Measurements from ENCODE around the gene CPXM1. TPM values are rescaled to one million over a fixed set of nuclear protein-coding genes. Genes with fewer than 3 reads are reported as not detected.

CPXM1 gene
- total RNA-seq, 1 donor from 2014 or later: 0.14 TPM

- H3K4me1 Mint-ChIP-seq: peaks cover 18% of the 10 kb centered on the region
Observed at GRCh38 chr20:2804041-2804828, 3.8 kb upstream of the CPXM1 start.

GRCh38 chr20:2801286-2801728, 880 bp upstream of the CPXM1 start:
- Mint-ChIP-seq H3K4me1 (peaks cover 21% of the 10 kb centered on the region), H3K27ac (peak overlapping the region; percentile 59), H3K9me3 (no peaks in the 10 kb centered on the region), H3K36me3 (ENCODE audit: low read depth) (peaks cover 3% of the 10 kb centered on the region), H3K4me3 (peak overlapping the region; percentile 75), H3K27me3 (peaks cover 64% of the 10 kb centered on the region)
- intact Hi-C loops (cut with micrococcal nuclease): no loop called here
- no peak for DNase-seq

More at GRCh38 chr20:2804041-2804828, 3.8 kb upstream of the CPXM1 start:
- Mint-ChIP-seq H3K36me3 (ENCODE audit: low read depth) (peaks cover 3% of the 10 kb centered on the region), H3K4me3 (no peak overlapping the region), H3K9me3 (no peaks in the 10 kb centered on the region), H3K27ac (no peak overlapping the region), H3K27me3 (peaks cover 60% of the 10 kb centered on the region)
- DNase-seq: no peak
- intact Hi-C loops (cut with micrococcal nuclease): no loop called here

GRCh38 chr20:2799688-2800520, 523 bp downstream of the CPXM1 start:
- no peak for DNase-seq
- Mint-ChIP-seq H3K4me1 (peaks cover 21% of the 10 kb centered on the region), H3K27ac (peak overlapping the region; percentile 79), H3K36me3 (ENCODE audit: low read depth) (peaks cover 3% of the 10 kb centered on the region), H3K4me3 (peak overlapping the region; percentile 88), H3K27me3 (peaks cover 55% of the 10 kb centered on the region), H3K9me3 (no peaks in the 10 kb centered on the region)
- intact Hi-C loops (cut with micrococcal nuclease): no loop called here

GRCh38 chr20:2799271-2799670, 1.2 kb downstream of the CPXM1 start:
- no peak for DNase-seq
- intact Hi-C loops (cut with micrococcal nuclease): no loop called here
- Mint-ChIP-seq H3K27ac (no peak overlapping the region), H3K27me3 (peaks cover 51% of the 10 kb centered on the region), H3K9me3 (no peaks in the 10 kb centered on the region), H3K4me3 (peak overlapping the region; percentile 88), H3K36me3 (ENCODE audit: low read depth) (peaks cover 3% of the 10 kb centered on the region), H3K4me1 (peaks cover 21% of the 10 kb centered on the region)

- H3K4me3 Mint-ChIP-seq: peak overlapping the region; percentile 2
- H3K27me3 Mint-ChIP-seq: peaks cover 46% of the 10 kb centered on the region
Observed at GRCh38 chr20:2798814-2799213, 1.6 kb downstream of the CPXM1 start.

GRCh38 chr20:2798095-2798805, 2.2 kb downstream of the CPXM1 start:
- no peak for DNase-seq
- no peaks in the 10 kb centered on the region for H3K9me3 Mint-ChIP-seq
- no peak overlapping the region for H3K27ac Mint-ChIP-seq
- peaks cover 3% of the 10 kb centered on the region for H3K36me3 Mint-ChIP-seq (ENCODE audit: low read depth)
- peaks cover 47% of the 10 kb centered on the region for H3K27me3 Mint-ChIP-seq
- peaks cover 21% of the 10 kb centered on the region for H3K4me1 Mint-ChIP-seq
- intact Hi-C loops (cut with micrococcal nuclease): no loop called here
- no peak overlapping the region for H3K4me3 Mint-ChIP-seq

More at GRCh38 chr20:2798814-2799213, 1.6 kb downstream of the CPXM1 start:
- H3K27ac Mint-ChIP-seq: no peak overlapping the region
- intact Hi-C loops (cut with micrococcal nuclease): no loop called here
- H3K4me1 Mint-ChIP-seq: peaks cover 21% of the 10 kb centered on the region
- no peaks in the 10 kb centered on the region for H3K9me3 Mint-ChIP-seq
- no peak for DNase-seq
- H3K36me3 Mint-ChIP-seq (ENCODE audit: low read depth): peaks cover 3% of the 10 kb centered on the region

- intact Hi-C loops (cut with micrococcal nuclease): no loop called here
- peaks cover 47% of the 10 kb centered on the region for H3K27me3 Mint-ChIP-seq
- no peak for DNase-seq
- no peaks in the 10 kb centered on the region for H3K9me3 Mint-ChIP-seq
- peaks cover 2% of the 10 kb centered on the region for H3K36me3 Mint-ChIP-seq (ENCODE audit: low read depth)
- H3K4me3 Mint-ChIP-seq: no peak overlapping the region
- peaks cover 21% of the 10 kb centered on the region for H3K4me1 Mint-ChIP-seq
- no peak overlapping the region for H3K27ac Mint-ChIP-seq
Observed at GRCh38 chr20:2797136-2797983, 3.1 kb downstream of the CPXM1 start.

- H3K36me3 Mint-ChIP-seq (ENCODE audit: low read depth): peaks cover 2% of the 10 kb centered on the region
- no peaks in the 10 kb centered on the region for H3K9me3 Mint-ChIP-seq
- no peak overlapping the region for H3K4me3 Mint-ChIP-seq
- no peak for DNase-seq
- no peak overlapping the region for H3K27ac Mint-ChIP-seq
- H3K27me3 Mint-ChIP-seq: peaks cover 47% of the 10 kb centered on the region
- H3K4me1 Mint-ChIP-seq: peaks cover 16% of the 10 kb centered on the region
- intact Hi-C loops (cut with micrococcal nuclease): no loop called here
Observed at GRCh38 chr20:2796011-2796660, 4.3 kb downstream of the CPXM1 start.

GRCh38 chr20:2795451-2795850, 5.0 kb downstream of the CPXM1 start:
- no peak overlapping the region for H3K27ac Mint-ChIP-seq
- H3K36me3 Mint-ChIP-seq (ENCODE audit: low read depth): peaks cover 2% of the 10 kb centered on the region
- no peak overlapping the region for H3K4me3 Mint-ChIP-seq
- peaks cover 10% of the 10 kb centered on the region for H3K4me1 Mint-ChIP-seq
- DNase-seq: no peak
- no peaks in the 10 kb centered on the region for H3K9me3 Mint-ChIP-seq
- intact Hi-C loops (cut with micrococcal nuclease): no loop called here
- peaks cover 46% of the 10 kb centered on the region for H3K27me3 Mint-ChIP-seq

GRCh38 chr20:2794866-2795447, 5.5 kb downstream of the CPXM1 start:
- intact Hi-C loops (cut with micrococcal nuclease): no loop called here
- Mint-ChIP-seq H3K27me3 (peaks cover 46% of the 10 kb centered on the region), H3K27ac (no peak overlapping the region), H3K4me1 (peaks cover 8% of the 10 kb centered on the region), H3K36me3 (ENCODE audit: low read depth) (peaks cover under 1% of the 10 kb centered on the region), H3K9me3 (no peaks in the 10 kb centered on the region), H3K4me3 (no peak overlapping the region)
- DNase-seq: no peak

- Mint-ChIP-seq H3K9me3 (no peaks in the 10 kb centered on the region), H3K4me1 (peaks cover 3% of the 10 kb centered on the region), H3K27ac (no peak overlapping the region), H3K27me3 (peaks cover 44% of the 10 kb centered on the region), H3K36me3 (ENCODE audit: low read depth) (no peaks in the 10 kb centered on the region), H3K4me3 (no peak overlapping the region)
- intact Hi-C loops (cut with micrococcal nuclease): no loop called here
- DNase-seq: no peak
Observed at GRCh38 chr20:2794202-2794748, 6.2 kb downstream of the CPXM1 start.

- DNase-seq: no peak
- Mint-ChIP-seq H3K36me3 (ENCODE audit: low read depth) (no peaks in the 10 kb centered on the region), H3K4me3 (no peak overlapping the region), H3K9me3 (no peaks in the 10 kb centered on the region), H3K27ac (no peak overlapping the region), H3K4me1 (no peaks in the 10 kb centered on the region), H3K27me3 (peaks cover 37% of the 10 kb centered on the region)
- intact Hi-C loops (cut with micrococcal nuclease): no loop called here
Observed at GRCh38 chr20:2793471-2793870, 7.0 kb downstream of the CPXM1 start.
